Activated CD4-positive, alpha-beta T cell treated with anti-CD3 and anti-CD28 coated beads for 1 hour (primary cell): ENCODE measurements around the gene MAP3K4.

Experiments
- DNase-seq: peaks from one replicate; pipeline ENCODE4 v3.0.0-alpha.2; 2020

Gene MAP3K4

GRCh38 chr6:160991406-160992060, at the start of gene MAP3K4:
MAP3K4 (plus strand) TSS chr6:160991769; CDS start chr6:160991932, 163 bp downstream.
- peak; percentile 70 for DNase-seq

GRCh38 chr6:160943997-160944396, 47.6 kb upstream of the MAP3K4 start:
- no peak for DNase-seq

- DNase-seq = no peak
Observed at GRCh38 chr6:160945516-160946177, 45.9 kb upstream of the MAP3K4 start.

- no peak for DNase-seq
Observed at GRCh38 chr6:160949531-160949930, 42.0 kb upstream of the MAP3K4 start.

- DNase-seq = no peak
Observed at GRCh38 chr6:160950507-160950906, 41.1 kb upstream of the MAP3K4 start.

GRCh38 chr6:160951187-160952030, 40.2 kb upstream of the MAP3K4 start:
- DNase-seq = no peak

- no peak for DNase-seq
Observed at GRCh38 chr6:160952633-160953281, 38.8 kb upstream of the MAP3K4 start.

GRCh38 chr6:160955508-160956295, 35.9 kb upstream of the MAP3K4 start:
- no peak for DNase-seq

- DNase-seq = no peak
Observed at GRCh38 chr6:160956300-160957035, 35.1 kb upstream of the MAP3K4 start.

GRCh38 chr6:160959726-160960435, 31.7 kb upstream of the MAP3K4 start:
- DNase-seq = no peak

GRCh38 chr6:160960839-160961238, 30.7 kb upstream of the MAP3K4 start:
- no peak for DNase-seq

GRCh38 chr6:160962835-160963623, 28.5 kb upstream of the MAP3K4 start:
- DNase-seq = no peak

GRCh38 chr6:160963651-160964050, 27.9 kb upstream of the MAP3K4 start:
- DNase-seq = no peak

- no peak for DNase-seq
Observed at GRCh38 chr6:160965893-160966292, 25.7 kb upstream of the MAP3K4 start.

GRCh38 chr6:160966493-160967229, 24.9 kb upstream of the MAP3K4 start:
- no peak for DNase-seq

- no peak for DNase-seq
Observed at GRCh38 chr6:160967351-160967750, 24.2 kb upstream of the MAP3K4 start.

- DNase-seq = no peak
Observed at GRCh38 chr6:160967833-160968232, 23.7 kb upstream of the MAP3K4 start.

GRCh38 chr6:160971171-160971570, 20.4 kb upstream of the MAP3K4 start:
- no peak for DNase-seq

- no peak for DNase-seq
Observed at GRCh38 chr6:160972111-160972510, 19.5 kb upstream of the MAP3K4 start.
